H1 (cell line): ENCODE results near the gene GNAI1. TPM values are rescaled to one million over a fixed set of nuclear protein-coding genes. Genes with fewer than 3 reads are reported as not detected.

Experiments used
- ASH2L ChIP-seq: fragments of 200-600, 300-600 bp; sonication (generic); IDR thresholded peaks from one replicate; pipeline ENCODE4 v1.7.1; 2017; ENCODE audit warnings: low read length
- BACH1 ChIP-seq: IDR thresholded peaks from 2 replicates; pipeline ENCODE4 v1.6.1; 2012; ENCODE audit warnings: low read length, improper control_type of control experiment
- CEBPB ChIP-seq: IDR thresholded peaks from 2 replicates; pipeline ENCODE4 v1.6.1; 2012; ENCODE audit warnings: low read depth, low read length
- CHD2 ChIP-seq: IDR thresholded peaks from 2 replicates; pipeline ENCODE4 v1.6.1; 2012; ENCODE audit warnings: low read length, improper control_type of control experiment
- EGR1 ChIP-seq: IDR thresholded peaks from 2 replicates; pipeline ENCODE4 v1.6.1; 2011; ENCODE audit warnings: low read depth, low read length, borderline replicate concordance
- HDAC2 ChIP-seq, 2 experiments: fragments of 300-600 bp in 1 of 2; sonication (generic) in 1 of 2; IDR thresholded peaks; 2 replicates each; pipeline ENCODE4 v1.6.1; 2011 to 2012; ENCODE audit warnings: low read depth in 2 of 2, low read length in 2 of 2, mild to moderate bottlenecking in 2 of 2, moderate library complexity in 2 of 2, borderline replicate concordance in 1 of 2, inconsistent platforms in 1 of 2
- YY1 ChIP-seq: IDR thresholded peaks from 2 replicates; pipeline ENCODE4 v1.6.1; 2011; ENCODE audit warnings: low read depth, mild to moderate bottlenecking, low read length
- ZNF274 ChIP-seq: IDR thresholded peaks from 2 replicates; pipeline ENCODE4 v1.7.0; 2012; ENCODE audit warnings: low read length, borderline replicate concordance; ENCODE audit errors: extremely low read depth
- polyA plus RNA-seq, 7 experiments: library from polyadenylated mRNA; depleted of rRNA in 3 of 7; stranded (reverse) in 5 of 7; unstranded in 2 of 7; fragments of >200 nt in 5 of 7; fragments of 200-250 nt in 2 of 7; gene quantifications; 1 replicate in 5 of 7; 2 replicates in 1 of 7; 4 replicates in 1 of 7; pipeline versions ENCODE4 v1.2.1 to v1.2.3, GENCODE V29; 2011 to 2013; ENCODE audit warnings: missing spikeins in 2 of 7, mixed read lengths in 2 of 7
- total RNA-seq: library from RNA; stranded (reverse); fragmentation: NEBNext Ultra II Directional; extraction: Animal tissue kit (Norgen Biotek cat#: 25700); gene quantifications from 2 replicates; pipeline ENCODE4 v1.2.1, GENCODE V29; 2021

Gene GNAI1
- total and polyA plus RNA-seq, 2 of the 8 experiments (the other 6 are each of a cell fraction or from before 2014, with no cell fraction given), result 8.0 to 29.5 TPM

DNA sequence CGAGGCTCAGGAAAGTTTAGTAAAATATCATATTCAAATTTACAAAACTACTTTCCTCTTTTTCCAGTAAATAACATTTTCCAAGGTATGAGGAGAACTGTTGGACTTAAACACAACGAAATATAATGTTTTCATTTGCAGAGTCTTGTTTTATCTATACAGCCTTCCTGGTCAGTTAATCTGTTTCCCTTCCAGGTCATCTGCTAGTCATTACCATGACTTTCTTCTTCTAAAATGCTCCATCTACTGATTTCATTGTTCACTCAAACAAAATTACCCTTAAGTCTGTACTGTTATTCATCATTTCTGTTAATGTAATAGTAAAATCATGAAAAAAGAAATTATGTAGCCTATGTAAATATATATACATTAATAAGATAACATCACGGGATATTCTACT lies 69.8 kb downstream of the GNAI1 start (continued):
- TF ChIP-seq ASH2L (no peak), HDAC2 (IDR thresholded peaks at IDR 0.05; ENCODE audit: borderline replicate concordance in 1 of 2, low read depth in 2 of 2, low read length in 2 of 2) (no peak), ZNF274 (no peak), YY1 (no peak), CEBPB (no peak), CHD2 (no peak), BACH1 (no peak), EGR1 (no peak)
